CD14-positive monocyte (primary cell): ENCODE results near the gene PGM5. TPM values are rescaled to one million over a fixed set of nuclear protein-coding genes. Genes with fewer than 3 reads are reported as not detected.

Experiments used
- DNase-seq, 3 donors: peaks; one replicate each; pipeline ENCODE4 v3.0.0-alpha.2; 2011 to 2022
- H2AFZ ChIP-seq: 2 replicates; pipeline ENCODE4 v1.6.0; 2012; ENCODE audit warnings: mild to moderate bottlenecking, low read depth, low read length, inconsistent platforms; ENCODE audit not compliant: insufficient read depth, poor library complexity, severe bottlenecking
- H3K27ac ChIP-seq, 2 donors: 1 replicate in 1 of 2; 2 replicates in 1 of 2; pipeline ENCODE4 v1.5.1; 2012 to 2013; ENCODE audit warnings: low read length in 2 of 2, control low read depth in 1 of 2, inconsistent platforms in 1 of 2, low read depth in 1 of 2, mild to moderate bottlenecking in 1 of 2
- H3K27me3 ChIP-seq, 2 donors: one replicate each; pipeline versions ENCODE4 v1.6.0 to v1.6.1; 2011 to 2013; ENCODE audit warnings: low read length in 2 of 2; ENCODE audit not compliant: control insufficient read depth in 2 of 2, insufficient read depth in 2 of 2
- H3K36me3 ChIP-seq, 2 donors: replicated peaks in 1 of 2; 1 replicate in 1 of 2; 2 replicates in 1 of 2; pipeline versions ENCODE4 v1.5.1 to v1.6.1; 2012 to 2013; ENCODE audit warnings: low read length in 2 of 2, control low read depth in 1 of 2, inconsistent platforms in 1 of 2, mild to moderate bottlenecking in 1 of 2; ENCODE audit not compliant: insufficient read depth in 2 of 2, control insufficient read depth in 1 of 2
- H3K4me1 ChIP-seq, 2 donors: 1 replicate in 1 of 2; 2 replicates in 1 of 2; pipeline versions ENCODE4 v1.5.1 to v1.6.1; 2012 to 2013; ENCODE audit warnings: low read length in 2 of 2, control low read depth in 1 of 2, inconsistent platforms in 1 of 2, mild to moderate bottlenecking in 1 of 2, moderate library complexity in 1 of 2; ENCODE audit not compliant: insufficient read depth in 2 of 2, control insufficient read depth in 1 of 2
- H3K4me2 ChIP-seq: replicated peaks from 2 replicates; pipeline ENCODE3; 2012; ENCODE audit warnings: low read length, moderate library complexity, mild to moderate bottlenecking; ENCODE audit not compliant: poor library complexity, severe bottlenecking; ENCODE audit errors: extremely low read depth
- H3K4me3 ChIP-seq, 3 experiments: fragments of 200-600 bp in 1 of 3; sonication (generic) in 1 of 3; replicated peaks in 1 of 3; 1 replicate in 2 of 3; 2 replicates in 1 of 3; pipeline ENCODE4 v1.5.1; 2011 to 2013; ENCODE audit warnings: low read length in 3 of 3, mild to moderate bottlenecking in 3 of 3, control low read depth in 2 of 3, low read depth in 2 of 3, inconsistent platforms in 1 of 3, moderate library complexity in 1 of 3
- H3K79me2 ChIP-seq: 2 replicates; pipeline ENCODE4 v1.6.0; 2012; ENCODE audit warnings: mild to moderate bottlenecking, control low read depth, inconsistent platforms, low read length, moderate library complexity; ENCODE audit not compliant: insufficient read depth
- H3K9ac ChIP-seq: 2 replicates; pipeline ENCODE4 v1.6.0; 2017; ENCODE audit warnings: low read length, mild to moderate bottlenecking; ENCODE audit not compliant: insufficient read depth, poor library complexity, severe bottlenecking
- H3K9me3 ChIP-seq, 2 donors: replicated peaks in 1 of 2; 1 replicate in 1 of 2; 2 replicates in 1 of 2; pipeline versions ENCODE4 v1.5.1 to v1.6.1; 2012 to 2013; ENCODE audit warnings: low read length in 2 of 2, control low read depth in 1 of 2; ENCODE audit not compliant: control insufficient read depth in 1 of 2, insufficient read depth in 1 of 2
- H4K20me1 ChIP-seq: 2 replicates; pipeline ENCODE4 v1.6.0; 2012; ENCODE audit warnings: mild to moderate bottlenecking, low read length, control low read depth, moderate library complexity; ENCODE audit not compliant: insufficient read depth
- H3K27ac Mint-ChIP-seq, 7 donors: one replicate each; pipeline ENCODE4 v1.8.0; 2020; ENCODE audit warnings: mild to moderate bottlenecking in 7 of 7, mixed read lengths in 7 of 7, moderate library complexity in 6 of 7, inconsistent platforms in 2 of 7
- H3K27me3 Mint-ChIP-seq, 3 donors: one replicate each; pipeline ENCODE4 v1.8.0; 2021 to 2022; ENCODE audit warnings: low read depth in 3 of 3, mild to moderate bottlenecking in 3 of 3, mixed read lengths in 3 of 3, moderate library complexity in 3 of 3, inconsistent platforms in 1 of 3
- H3K36me3 Mint-ChIP-seq, 2 donors: one replicate each; pipeline ENCODE4 v1.8.0; 2020; ENCODE audit warnings: mixed read lengths in 2 of 2, inconsistent platforms in 1 of 2, mild to moderate bottlenecking in 1 of 2
- H3K4me1 Mint-ChIP-seq: one replicate; pipeline ENCODE4 v1.8.0; 2020; ENCODE audit warnings: mild to moderate bottlenecking, mixed read lengths
- H3K4me3 Mint-ChIP-seq, 2 donors: one replicate each; pipeline ENCODE4 v1.8.0; 2020; ENCODE audit warnings: mild to moderate bottlenecking in 2 of 2, mixed read lengths in 2 of 2, moderate library complexity in 1 of 2
- H3K9me3 Mint-ChIP-seq, 7 donors: one replicate each; pipeline ENCODE4 v1.8.0; 2020 to 2022; ENCODE audit warnings: mixed read lengths in 7 of 7, mild to moderate bottlenecking in 6 of 7, moderate library complexity in 6 of 7, inconsistent platforms in 2 of 7
- CTCF ChIP-seq: fragments of 200-600 bp; IDR thresholded peaks from one replicate; pipeline ENCODE4 v1.8.0; 2022; ENCODE audit warnings: antibody characterized with exemption, mild to moderate bottlenecking
- WGBS: methylation state at CpG from one replicate; pipeline ENCODE4 v1.1.5; 2013; ENCODE audit warnings: missing lambda C conversion rate; ENCODE audit not compliant: insufficient coverage; 5-methylcytosine and 5-hydroxymethylcytosine counted together
- intact Hi-C, 2 donors: fragments of 100-400 bp; cut with micrococcal nuclease; formaldehyde crosslinking; loops; one replicate each; pipeline versions ENCODE4 v1.15.0 to v1.15.1; 2023
- polyA plus RNA-seq, 3 donors: library from polyadenylated mRNA; depleted of rRNA in 1 of 3; unstranded in 2 of 3; stranded (reverse) in 1 of 3; fragments of 300-500 nt in 2 of 3; fragments of >200 nt in 1 of 3; fragmentation: Illumina TruSeq in 2 of 3; gene quantifications; 1 replicate in 2 of 3; 2 replicates in 1 of 3; pipeline ENCODE4 v1.2.3, GENCODE V29; 2012 to 2021

Gene PGM5
- polyA plus RNA-seq, 3 donors = 0.35 to 1.2 (median 1.1) TPM

GRCh38 chr9:68541568-68541967 lies 185.2 kb downstream of the PGM5 start:
- H3K79me2 ChIP-seq = no peaks in the 10 kb centered on the region
- DNase-seq = no peak
- WGBS = 100% methylated on average over 1 of the region's 2 CpGs
- H3K27me3 ChIP-seq = no peaks in the 10 kb centered on the region
- H2AFZ ChIP-seq = no peak overlapping the region
- H4K20me1 ChIP-seq = no peaks in the 10 kb centered on the region
- H3K27me3 Mint-ChIP-seq = peaks cover 0 to 1% (median 0%) of the 10 kb centered on the region in 3 donors
- no peak overlapping the region for H3K9ac ChIP-seq
- no peak overlapping the region for H3K27ac ChIP-seq
- peaks cover 39% of the 10 kb centered on the region for H3K4me1 Mint-ChIP-seq
- intact Hi-C loops = no loop called here
- no peak overlapping the region for H3K27ac Mint-ChIP-seq
- H3K36me3 Mint-ChIP-seq = peaks cover 4 to 16% of the 10 kb centered on the region in 2 donors
- H3K4me2 ChIP-seq = no peak overlapping the region
- H3K4me3 Mint-ChIP-seq = no peak overlapping the region
- H3K36me3 ChIP-seq = no peaks in the 10 kb centered on the region
- no peak overlapping the region for H3K4me3 ChIP-seq
- peaks cover 26 to 32% of the 10 kb centered on the region in 2 donors for H3K4me1 ChIP-seq
- no peaks in the 10 kb centered on the region for H3K9me3 Mint-ChIP-seq
- no peak for TF ChIP-seq CTCF
- no peaks in the 10 kb centered on the region for H3K9me3 ChIP-seq

GRCh38 chr9:68545033-68545705 lies 188.8 kb downstream of the PGM5 start:
- peak overlapping the region; percentile 74 for H3K4me2 ChIP-seq
- H3K4me3 ChIP-seq = peak overlapping the region in 1 of 3 experiments; percentile 64
- Mint-ChIP-seq H3K9me3 (peaks cover 0 to 3% (median 0%) of the 10 kb centered on the region in 7 donors), H3K27me3 (peaks cover 0 to 1% (median 0%) of the 10 kb centered on the region in 3 donors), H3K4me3 (no peak overlapping the region), H3K27ac (peak overlapping the region; percentile 88 to 99 (median 98)), H3K4me1 (peaks cover 67% of the 10 kb centered on the region), H3K36me3 (peaks cover 4 to 16% of the 10 kb centered on the region in 2 donors)
- 80% methylated on average over 1 of the region's 3 CpGs for WGBS
- intact Hi-C loops = no loop called here
- H4K20me1 ChIP-seq = no peaks in the 10 kb centered on the region
- peaks cover 55 to 67% of the 10 kb centered on the region in 2 donors for H3K4me1 ChIP-seq
- no peaks in the 10 kb centered on the region for H3K27me3 ChIP-seq
- DNase-seq = no peak
- no peaks in the 10 kb centered on the region for H3K9me3 ChIP-seq
- peaks cover 8% of the 10 kb centered on the region for H3K79me2 ChIP-seq
- peak overlapping the region; percentile 16 for H2AFZ ChIP-seq
- H3K27ac ChIP-seq = peak overlapping the region; percentile 93 to 96
- no peak overlapping the region for H3K9ac ChIP-seq
- TF ChIP-seq CTCF = no peak
- H3K36me3 ChIP-seq = no peaks in the 10 kb centered on the region
